Measurements from ENCODE around the gene UBTF.
A peak's percentile ranks its signal among the peaks of the same experiment; 100 is the strongest.

The UBTF gene

DNA sequence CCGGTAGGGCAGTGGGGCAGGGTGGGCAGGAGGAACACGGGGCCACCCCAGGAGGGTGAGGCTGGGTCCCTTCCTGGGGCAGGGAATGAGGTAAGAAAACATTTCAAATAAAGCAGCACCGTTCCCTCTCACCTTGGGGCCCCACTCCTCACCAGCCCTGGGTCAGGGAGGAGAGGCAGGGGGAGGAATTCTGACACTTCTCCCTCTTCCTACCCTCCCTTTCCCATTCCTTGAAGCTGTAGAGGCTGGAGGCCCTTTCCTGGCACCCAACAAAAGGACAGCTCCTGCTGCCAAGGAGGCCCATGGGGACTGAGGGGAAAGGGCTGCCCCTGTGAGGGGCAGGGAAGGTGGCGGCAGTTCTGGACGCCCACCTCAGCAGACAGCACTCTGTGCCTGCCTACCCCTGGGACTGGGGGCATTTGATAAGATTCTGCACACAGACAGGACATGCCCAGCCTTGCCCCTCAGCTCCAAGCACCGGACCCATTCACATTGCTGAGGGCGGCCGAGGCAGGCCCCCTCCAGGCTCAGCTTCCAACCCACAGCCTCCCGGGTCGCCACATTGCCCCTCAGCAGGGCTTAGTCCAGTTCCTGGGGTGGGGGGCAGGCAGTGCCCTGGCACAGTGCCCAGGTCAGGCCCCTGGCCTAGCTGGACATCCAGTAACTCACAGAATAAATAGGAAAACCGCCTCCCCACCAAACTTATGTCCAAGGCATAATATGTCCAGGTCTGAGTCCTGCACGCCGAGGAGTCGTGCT lies 26.0 kb downstream of the UBTF start:
- DNase-seq: no peak

DNA sequence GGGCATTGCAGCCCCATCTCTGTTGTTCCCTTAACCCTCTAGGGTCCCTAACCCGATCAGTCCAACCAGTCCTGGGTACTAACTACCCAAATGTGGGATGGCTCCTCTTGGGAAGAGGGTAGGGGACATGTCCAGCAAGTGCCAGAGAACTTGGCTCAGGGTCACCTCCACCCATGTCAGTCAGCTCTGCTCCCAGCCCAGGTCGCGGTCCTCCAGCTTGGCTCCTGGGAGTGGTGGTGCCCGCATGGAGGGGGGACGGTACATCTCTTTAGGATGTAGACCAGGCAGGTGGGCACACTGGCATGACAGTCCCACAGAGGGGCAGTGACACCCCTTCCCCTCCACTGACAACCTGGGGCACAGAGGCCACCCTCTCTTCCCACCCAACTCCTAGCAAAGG lies 26.7 kb downstream of the UBTF start:
- no peak for DNase-seq

DNA sequence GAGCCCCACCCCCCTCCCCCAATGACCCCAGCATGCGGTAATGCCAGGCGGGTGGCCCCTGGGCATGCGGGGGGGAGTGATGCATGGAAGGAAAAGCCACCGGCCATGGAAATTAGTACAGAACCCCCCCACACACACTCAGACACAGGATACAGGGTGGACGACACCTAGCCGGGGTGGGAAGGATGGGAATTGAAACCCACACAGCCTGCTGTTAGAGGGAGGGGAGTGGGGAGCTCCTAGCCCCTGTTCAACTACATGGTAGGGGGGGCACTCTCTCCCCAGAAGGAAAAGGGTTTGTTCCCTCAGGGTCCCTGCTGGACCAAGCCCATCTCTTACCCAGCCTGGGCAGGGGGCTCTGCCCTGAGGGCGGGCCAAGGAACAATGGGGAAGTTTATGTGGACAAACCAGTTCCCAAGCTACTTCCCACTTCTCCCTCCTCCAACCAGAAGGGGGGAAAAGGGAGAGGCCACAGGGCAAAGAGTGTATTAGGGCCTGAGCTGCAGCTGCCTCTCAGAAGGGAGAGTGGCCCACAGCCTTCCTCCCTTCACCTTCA lies 27.5 kb downstream of the UBTF start:
- no peak for DNase-seq

DNA sequence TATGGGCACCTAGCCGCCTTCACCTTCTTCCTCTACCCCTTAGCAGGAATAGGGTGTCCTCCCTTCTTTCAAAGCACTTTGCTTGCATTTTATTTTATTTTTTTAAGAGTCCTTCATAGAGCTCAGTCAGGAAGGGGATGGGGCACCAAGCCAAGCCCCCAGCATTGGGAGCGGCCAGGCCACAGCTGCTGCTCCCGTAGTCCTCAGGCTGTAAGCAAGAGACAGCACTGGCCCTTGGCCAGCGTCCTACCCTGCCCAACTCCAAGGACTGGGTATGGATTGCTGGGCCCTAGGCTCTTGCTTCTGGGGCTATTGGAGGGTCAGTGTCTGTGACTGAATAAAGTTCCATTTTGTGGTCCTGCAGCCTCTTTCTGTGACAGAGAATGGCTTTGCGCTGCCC lies 28.1 kb downstream of the UBTF start:
- DNase-seq: no peak

DNA sequence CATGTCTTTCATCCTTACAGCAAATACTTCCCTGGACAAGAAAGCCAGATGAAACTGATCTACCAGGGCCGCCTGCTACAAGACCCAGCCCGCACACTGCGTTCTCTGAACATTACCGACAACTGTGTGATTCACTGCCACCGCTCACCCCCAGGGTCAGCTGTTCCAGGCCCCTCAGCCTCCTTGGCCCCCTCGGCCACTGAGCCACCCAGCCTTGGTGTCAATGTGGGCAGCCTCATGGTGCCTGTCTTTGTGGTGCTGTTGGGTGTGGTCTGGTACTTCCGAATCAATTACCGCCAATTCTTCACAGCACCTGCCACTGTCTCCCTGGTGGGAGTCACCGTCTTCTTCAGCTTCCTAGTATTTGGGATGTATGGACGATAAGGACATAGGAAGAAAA lies 29.0 kb downstream of the UBTF start:
- no peak for DNase-seq

DNA sequence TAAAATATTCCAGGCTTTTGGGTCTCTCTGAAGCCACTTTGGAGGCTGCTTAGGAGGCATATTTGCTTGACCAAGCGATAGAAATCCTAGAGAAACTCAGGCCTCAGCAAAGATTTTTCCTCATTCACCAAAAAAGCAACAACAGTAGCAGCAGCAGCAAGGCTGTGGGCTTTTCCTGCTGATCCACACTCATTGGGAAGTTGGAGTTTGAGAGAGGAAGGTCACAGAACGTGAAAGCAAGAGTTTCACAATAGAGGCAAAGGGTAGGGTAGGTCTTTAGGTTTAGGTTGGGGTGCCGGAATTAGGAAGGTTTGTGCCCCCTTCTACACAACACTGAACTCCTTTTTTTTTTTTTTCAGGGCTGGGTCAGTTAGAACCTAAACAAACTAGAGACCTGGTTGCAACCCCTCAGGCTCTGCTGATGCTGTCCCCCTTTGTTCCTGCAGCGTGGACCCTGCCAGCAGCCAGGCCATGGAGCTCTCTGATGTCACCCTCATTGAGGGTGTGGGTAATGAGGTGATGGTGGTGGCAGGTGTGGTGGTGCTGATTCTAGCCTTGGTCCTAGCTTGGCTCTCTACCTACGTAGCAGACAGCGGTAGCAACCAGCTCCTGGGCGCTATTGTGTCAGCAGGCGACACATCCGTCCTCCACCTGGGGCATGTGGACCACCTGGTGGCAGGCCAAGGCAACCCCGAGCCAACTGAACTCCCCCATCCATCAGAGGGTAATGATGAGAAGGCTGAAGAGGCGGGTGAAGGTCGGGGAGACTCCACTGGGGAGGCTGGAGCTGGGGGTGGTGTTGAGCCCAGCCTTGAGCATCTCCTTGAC lies 30.7 kb downstream of the UBTF start:
- no peak for DNase-seq

DNA sequence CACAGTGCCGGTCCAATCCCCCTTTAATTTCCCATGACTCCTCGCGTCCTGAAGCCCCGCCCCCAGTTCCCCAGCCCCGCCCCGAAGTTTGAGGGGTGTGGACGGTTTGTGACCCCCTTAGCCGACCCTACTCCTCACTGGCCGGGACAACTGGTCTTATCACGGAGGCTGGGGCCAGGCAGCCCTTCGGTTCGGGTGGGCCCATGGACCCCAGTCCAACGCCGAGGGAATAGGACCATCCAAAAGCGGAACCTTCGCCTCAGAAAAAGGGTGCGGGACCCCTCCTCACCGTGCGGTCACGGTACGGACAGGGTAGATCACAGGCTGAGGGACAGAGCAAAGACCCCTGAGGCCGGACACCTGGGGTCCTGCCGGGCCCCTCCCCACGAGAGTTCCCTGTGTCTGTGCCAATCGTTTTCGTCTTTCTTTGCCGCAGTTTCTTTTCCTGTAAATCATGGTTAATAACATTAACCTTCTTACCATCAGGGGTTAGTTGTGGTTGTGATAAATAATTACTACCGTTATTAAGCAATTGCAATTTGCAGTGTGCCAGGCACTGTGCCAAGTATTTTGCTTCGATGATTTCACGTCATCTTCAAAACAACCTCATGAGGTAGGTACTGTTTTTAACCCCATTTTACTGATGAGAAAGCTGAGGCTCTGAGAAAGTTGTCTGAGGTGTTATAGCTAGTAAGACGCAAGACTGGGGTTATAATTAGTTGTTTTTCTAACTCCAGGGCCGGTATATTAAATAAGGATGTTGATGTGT lies 32.2 kb downstream of the UBTF start:
- DNase-seq: no peak

DNA sequence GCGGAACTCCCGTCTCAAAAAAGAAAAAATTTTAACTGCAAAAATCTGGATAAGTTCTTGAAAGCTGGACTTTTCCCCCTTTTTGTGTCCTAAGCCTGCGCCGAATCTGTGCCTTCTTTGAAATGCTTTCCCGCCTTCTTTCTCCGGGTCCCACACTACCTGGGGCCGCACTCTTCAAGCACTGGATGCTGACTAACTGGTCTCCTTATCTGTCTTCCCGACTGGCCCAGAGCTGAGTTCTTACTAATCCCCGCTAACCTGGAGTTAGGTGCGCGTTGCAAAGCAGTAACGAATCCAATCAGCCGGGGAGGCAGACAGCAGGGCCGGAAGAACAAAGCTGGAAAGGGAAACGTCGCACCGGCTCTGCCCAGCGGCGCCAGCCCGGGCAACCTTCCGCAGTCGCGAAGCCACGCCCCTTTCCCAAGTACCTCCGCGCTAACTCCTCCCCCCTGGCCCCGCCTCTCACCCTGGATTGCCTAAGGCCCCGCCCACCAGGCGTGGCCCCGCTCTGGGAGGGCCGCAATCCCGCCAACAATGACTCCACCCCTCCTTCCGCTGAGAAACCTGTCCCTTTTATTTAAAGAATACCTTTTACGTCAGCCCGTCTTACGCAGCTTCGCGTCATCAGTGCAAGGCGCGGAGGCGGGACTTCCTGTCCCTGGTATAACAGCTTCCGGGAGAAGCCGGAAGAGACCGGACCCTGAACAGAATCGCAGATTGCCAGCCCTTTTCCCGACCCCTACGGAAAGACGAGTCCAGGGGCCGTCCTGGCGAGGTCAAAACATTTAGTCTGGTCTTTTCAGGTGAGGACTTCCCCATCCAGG lies 33.0 kb downstream of the UBTF start, which contains the start of gene TMUB2:
Gene TMUB2 (plus strand): TSS at position 666 of the 824 bp plus-strand sequence. CDS start 737 bp downstream, outside the sequence.
- DNase-seq: peak; percentile 99

DNA sequence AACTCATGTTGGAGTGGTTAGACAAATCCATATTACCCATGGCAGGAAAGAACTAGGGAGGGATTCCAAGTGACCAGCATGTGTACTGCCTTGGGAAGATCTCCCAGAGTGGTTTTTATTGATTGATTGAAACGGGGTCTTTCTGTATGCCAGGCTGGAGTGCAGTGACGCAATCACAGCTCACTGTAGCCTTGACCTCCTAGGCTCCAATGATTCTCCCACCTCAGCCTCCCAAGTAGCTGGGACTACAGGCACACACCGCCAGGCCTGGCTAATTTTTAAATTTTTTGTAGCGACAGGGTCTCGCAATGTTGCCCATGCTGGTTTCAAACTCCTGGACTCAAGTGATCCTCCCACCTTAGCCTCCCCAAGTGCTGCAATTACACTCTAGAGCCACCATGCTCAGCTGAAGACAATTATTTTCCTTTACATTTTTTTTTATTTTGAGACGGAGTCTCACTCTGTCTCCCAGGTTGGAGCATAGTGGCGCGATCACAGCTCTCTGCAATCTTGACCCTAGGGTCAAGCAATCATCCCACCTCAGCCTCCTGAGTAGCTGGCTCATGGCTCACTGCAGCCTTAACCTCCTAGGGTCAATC lies 35.2 kb downstream of the UBTF start:
- DNase-seq: no peak

DNA sequence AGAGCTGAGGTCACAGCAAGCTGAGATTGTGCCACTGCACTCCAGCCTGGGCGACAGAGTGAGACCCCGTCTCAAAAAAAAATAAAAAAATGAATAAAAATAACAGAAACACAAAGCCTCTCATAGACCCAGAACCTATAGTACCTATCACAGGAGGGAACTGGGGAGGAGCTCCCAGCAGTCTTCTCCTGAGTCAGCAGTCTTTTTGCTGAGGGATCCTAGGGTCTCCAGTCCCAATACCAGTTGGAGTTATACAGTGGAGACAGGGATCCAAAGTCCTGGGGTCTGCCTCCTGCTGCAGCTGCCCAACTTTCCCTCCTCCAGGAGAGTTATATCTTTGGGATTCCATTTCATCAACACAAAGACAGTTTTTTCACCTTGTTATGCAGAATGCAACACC lies 36.5 kb downstream of the UBTF start:
- DNase-seq: no peak

DNA sequence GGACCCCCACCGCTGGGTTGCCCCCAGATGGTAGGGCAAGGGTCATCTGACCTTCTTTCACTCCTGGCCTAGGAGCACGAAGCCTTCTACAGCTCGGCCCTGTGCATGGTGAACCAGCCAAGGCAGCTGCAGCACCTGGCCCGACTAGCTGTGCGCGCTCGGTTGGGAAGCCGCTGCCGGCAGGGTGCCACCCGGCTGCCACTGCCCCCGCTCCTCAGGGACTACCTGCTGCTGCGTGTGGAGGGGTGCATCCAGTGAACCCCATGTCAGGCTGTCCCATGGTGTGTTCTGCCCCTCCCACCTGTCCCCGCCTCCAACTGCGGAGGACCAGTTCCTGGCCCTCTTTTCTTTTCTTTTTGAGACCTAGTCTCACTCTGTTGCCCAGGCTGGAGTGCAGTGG lies 41.3 kb downstream of the UBTF start:
- DNase-seq: no peak

DNA sequence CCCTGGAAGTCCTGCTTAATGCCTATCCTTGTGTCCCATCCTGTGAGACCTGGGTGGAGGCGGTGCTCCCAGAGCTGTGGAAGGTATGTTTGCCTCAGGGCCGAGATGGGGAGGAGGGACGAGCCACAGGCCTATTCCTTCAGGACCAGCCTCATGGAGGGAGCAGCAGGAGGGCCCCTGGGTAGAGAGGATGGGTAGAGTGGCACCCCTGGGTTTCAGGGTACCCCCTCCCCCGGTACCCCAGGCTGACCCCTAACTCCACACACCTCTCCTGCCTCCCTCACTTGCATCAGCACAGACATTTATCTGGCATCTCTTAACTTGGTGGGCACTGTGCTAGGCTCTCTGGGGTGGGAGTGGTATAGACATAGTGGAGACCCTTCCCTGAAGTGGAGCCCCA lies 41.8 kb downstream of the UBTF start:
- DNase-seq: no peak

DNA sequence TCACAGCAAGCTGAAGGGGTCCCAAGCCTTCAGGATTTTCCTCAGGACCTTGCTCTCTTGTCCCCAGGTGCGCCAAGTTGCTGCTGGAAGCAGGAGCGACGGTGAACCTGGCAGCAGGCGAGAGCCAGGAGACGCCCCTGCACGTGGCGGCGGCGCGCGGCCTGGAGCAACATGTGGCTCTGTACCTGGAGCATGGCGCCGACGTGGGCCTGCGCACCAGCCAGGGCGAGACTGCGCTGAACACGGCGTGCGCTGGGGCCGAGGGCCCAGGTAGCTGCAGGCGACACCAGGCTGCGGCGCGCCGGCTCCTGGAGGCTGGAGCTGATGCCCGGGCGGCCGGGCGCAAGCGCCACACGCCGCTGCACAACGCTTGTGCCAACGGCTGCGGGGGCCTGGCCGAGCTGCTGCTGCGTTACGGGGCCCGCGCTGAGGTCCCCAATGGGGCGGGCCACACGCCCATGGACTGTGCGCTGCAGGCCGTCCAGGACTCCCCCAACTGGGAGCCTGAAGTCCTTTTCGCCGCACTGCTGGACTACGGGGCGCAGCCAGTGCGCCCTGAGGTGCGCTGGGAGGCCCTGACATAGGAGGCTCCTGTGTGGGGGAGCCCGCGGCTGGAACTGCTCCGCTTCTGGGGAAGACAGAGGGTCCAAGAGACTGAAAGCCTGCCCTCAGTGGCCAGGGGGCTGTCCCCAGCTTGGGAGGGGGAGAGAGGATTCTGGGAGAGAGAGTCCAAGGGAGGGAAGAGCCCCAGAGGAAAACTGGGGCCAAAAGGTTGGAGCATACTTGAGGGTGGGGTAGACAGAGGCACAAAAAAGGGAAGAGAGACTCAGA lies 42.6 kb downstream of the UBTF start:
- DNase-seq: no peak

DNA sequence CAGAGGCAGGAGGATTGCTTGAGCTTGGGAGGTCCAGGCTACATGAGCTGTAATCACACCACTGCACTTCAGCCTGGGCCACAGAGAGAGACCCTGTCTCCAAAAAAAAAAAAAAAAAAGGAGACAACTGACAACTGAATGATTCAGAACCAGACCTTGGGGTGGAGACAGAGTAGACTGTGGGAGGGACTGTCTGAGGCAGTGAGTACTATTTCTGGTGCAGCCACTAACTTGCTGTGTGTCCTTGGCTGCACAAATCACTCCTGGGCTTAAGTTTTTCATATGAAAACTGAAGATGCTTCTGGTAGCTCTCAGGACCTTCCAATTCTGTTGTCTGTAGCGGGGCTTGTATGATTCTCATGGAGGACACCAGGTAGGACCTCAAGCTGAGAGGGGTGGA lies 43.2 kb downstream of the UBTF start:
- no peak for DNase-seq

DNA sequence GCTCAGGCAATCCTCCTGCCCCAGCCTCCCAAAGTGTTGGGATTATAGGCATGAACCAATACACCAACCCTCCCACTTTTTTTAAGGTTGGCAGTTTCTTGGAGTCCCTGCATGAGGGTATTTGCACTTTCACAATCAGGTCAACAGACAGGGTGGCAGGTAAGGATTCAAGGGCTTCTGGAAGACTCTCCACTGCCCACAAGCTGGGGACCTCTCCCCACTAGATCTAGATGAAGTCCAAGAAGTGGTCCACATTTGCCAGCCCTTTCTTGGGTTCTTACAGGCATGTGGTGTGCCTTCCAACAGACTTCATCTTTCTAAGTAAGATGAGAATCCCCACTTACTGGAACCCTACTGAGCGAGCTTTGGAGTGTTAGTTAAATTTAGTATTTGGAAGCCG lies 45.0 kb downstream of the UBTF start:
- DNase-seq: no peak

DNA sequence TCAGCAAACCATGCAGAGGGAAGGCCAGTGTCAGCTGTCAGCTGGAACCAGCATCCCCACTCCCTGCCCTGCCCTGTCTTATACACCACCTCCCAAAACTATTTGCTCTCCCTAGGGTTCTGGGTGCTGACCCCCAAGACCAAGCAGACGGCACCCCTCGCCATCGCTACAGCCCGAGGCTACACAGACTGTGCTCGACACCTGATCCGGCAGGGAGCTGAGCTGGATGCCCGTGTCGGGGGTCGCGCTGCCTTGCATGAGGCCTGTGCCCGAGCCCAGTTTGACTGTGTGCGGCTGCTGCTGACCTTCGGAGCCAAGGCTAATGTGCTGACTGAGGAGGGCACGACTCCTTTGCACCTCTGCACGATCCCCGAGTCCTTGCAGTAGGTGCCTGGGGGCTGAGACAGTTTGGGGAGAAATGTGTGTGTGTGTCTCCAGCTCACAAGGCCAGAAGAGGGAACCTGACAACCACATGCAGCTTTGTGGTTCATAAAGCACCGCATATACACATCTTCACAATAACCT lies 47.5 kb downstream of the UBTF start:
- DNase-seq: no peak

DNA sequence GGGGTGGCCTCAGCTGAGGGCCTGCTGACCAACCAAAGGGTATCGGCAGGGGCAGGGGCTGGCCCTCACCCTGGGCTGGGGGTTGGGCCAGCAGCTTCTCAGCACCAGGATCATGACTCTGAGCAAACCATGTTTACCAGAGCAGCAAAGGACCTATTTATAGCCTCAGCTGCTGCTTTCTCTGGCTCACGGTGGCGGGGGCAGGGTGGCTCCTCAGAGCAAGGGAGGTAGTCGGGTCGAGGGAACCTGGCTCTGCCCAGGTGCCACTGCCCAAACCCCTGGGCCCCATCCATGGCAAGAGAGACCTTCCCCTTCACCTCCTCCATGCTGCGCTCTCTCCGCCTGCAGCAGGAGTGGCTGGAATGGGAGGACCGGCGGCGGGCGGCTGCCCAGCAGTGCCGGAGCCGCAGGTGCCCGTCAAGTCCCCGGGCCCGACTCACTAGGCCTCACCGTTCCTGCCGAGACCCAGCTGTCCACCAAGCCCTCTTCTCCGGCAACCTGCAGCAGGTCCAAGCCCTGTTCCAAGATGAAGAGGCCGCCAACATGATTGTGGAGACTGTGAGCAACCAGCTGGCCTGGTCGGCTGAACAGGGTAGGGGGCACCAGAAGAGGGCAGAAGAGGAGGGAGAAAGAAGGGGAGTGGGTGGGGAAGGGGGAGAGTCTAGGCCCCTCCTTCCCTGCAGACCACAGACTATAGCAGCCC lies 48.8 kb downstream of the UBTF start, which contains the start of gene ASB16:
Gene ASB16 (plus strand): TSS at position 206 of the 703 bp plus-strand sequence. CDS start 86 bp downstream, at position 292.
- no peak for DNase-seq

DNA sequence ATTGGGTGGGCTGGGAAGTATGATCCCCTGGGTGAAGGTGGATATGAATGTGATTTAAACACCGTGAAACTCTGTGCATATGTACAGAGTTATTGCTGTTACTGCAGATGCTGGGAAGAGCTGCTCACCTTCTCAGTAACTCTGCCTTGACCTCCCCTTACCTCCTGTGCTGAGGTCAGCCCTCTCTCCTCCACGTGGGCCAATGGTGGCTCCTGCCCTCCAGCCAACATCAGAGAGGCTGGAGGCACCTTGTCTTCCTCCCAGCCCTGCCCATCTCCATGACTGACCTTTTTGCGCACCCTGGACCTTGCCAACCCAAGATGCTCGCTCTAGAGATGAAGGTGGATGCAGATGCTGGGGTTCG lies 49.4 kb downstream of the UBTF start:
- no peak for DNase-seq

DNA sequence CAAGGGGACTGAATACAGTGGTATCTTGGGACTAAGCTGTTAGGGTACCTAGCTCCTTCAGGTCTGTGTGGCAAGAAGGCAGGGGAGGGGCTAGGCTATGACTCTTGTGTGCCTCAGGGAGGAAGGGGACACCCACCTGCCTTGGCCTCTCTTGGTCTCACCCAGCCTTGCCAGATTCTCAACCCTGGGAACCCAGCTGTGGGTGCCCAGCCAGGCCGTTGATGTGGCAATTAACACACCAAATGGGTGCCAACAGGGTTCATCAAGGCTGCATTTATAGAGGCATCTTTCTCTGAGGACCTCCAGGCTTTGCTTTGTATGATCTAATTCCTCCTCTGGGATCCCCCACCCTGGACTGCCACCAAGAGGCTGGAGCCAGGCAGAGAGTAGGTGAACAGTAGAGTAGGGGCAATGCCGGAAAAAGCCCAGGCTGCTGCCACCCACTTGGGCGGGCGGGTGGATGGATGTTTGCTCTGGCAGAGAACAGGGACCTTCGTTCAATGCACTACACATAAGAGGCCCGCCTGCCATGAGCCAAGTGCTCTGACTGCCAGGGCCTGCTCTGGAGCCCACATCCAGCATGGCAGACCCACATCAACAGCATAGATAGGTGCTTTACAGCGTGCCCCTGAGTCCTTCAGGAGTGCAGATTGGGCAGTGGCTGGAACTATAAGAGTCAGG lies 52.2 kb downstream of the UBTF start:
- DNase-seq: no peak
